ENCODE results near the gene NR2E3.

GRCh38 chr15:71811036-71811736 is 832 bp downstream of the NR2E3 start:
- TF ChIP-seq CTCF (IDR thresholded peaks at IDR 0.05; ENCODE audit: low read length) (no peak), EZH2 (IDR thresholded peaks at IDR 0.05; ENCODE audit: borderline replicate concordance, low read length) (no peak)
